Measurements from ENCODE around the gene DISC1.

The DISC1 gene

DNA sequence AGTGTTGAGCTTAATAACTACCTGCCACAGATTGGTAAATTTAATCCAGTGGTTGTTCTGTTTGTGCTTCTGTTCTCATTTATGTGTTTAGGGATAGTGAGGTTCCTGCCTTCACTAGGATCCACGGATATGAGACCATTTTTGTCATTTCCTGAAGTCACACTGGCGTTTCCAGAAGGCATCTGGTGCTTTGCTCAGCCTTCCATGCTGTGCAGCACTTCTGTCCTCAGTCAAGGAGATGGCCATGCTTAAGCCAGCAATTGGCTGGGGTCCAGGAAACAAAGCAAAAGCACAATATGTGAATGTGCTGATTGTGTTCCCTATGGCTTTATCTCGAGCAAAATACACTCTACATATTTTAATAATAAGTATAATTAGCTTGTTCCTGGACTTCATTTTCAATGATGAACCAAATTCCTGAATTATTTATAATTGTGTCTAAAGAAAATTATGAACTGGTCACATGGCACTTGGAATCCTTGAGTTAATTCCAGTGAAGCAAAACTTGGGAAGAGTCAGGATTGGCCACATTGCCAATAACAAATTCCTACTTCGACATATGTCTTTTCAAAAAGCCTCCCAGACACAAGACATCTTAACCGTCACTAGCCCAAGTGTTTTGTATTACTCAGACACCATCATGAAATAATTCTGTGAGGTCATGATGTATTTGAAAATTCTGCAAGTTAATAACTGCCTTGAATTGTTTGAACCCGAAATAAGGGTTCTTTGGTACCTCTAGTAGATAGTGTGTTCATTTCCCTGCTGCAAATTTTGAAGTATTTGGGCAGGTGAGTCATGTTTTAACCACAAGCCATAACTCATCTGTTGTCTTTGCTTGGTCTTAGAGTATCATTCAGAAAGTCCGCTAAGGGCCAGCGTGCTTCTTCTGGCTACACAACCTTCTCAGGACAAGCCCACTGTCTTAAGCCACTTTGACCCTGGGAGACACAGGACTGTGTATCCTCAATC lies 412.4 kb downstream of the DISC1 start:
- H3K27ac ChIP-seq (replicated peaks), result no peak overlapping the region
- H3K27me3 ChIP-seq (ENCODE audit: insufficient read depth, poor library complexity, severe bottlenecking), result no peaks in the 10 kb centered on the region
- DNase-seq (ENCODE audit: low read depth in 1 of 2, low spot score in 1 of 2), result no peak
- no peak for TF ChIP-seq GABPA (IDR thresholded peaks at IDR 0.05; ENCODE audit: low read depth)
- TF ChIP-seq, protein P1, sequence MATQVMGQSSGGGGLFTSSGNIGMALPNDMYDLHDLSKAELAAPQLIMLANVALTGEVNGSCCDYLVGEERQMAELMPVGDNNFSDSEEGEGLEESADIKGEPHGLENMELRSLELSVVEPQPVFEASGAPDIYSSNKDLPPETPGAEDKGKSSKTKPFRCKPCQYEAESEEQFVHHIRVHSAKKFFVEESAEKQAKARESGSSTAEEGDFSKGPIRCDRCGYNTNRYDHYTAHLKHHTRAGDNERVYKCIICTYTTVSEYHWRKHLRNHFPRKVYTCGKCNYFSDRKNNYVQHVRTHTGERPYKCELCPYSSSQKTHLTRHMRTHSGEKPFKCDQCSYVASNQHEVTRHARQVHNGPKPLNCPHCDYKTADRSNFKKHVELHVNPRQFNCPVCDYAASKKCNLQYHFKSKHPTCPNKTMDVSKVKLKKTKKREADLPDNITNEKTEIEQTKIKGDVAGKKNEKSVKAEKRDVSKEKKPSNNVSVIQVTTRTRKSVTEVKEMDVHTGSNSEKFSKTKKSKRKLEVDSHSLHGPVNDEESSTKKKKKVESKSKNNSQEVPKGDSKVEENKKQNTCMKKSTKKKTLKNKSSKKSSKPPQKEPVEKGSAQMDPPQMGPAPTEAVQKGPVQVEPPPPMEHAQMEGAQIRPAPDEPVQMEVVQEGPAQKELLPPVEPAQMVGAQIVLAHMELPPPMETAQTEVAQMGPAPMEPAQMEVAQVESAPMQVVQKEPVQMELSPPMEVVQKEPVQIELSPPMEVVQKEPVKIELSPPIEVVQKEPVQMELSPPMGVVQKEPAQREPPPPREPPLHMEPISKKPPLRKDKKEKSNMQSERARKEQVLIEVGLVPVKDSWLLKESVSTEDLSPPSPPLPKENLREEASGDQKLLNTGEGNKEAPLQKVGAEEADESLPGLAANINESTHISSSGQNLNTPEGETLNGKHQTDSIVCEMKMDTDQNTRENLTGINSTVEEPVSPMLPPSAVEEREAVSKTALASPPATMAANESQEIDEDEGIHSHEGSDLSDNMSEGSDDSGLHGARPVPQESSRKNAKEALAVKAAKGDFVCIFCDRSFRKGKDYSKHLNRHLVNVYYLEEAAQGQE (IDR thresholded peaks at IDR 0.05; ENCODE audit: insufficient replicate concordance, low read depth), result no peak
- no peak overlapping the region for H3K4me3 ChIP-seq (replicated peaks; ENCODE audit: insufficient read depth, low read length)

DNA sequence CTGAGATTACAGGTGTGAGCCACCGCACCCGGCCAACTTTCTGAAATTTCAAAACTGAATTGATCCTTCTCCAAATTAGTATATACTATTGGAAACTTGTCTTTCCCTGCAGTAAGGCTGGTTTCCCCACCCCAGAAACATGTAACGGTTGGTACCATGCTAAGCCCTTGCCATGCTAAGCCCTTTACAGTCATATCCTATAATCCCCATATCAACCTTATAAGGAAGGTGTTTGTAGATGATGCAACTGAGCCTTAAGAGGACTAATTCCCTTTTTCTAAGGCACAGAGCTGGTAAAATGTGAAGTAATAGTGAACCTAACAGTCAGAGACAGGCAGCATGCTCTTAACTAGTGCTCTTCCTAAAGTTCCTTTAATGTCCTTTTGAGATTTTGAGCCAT lies 413.7 kb downstream of the DISC1 start:
- TF ChIP-seq, protein P1 (IDR thresholded peaks at IDR 0.05; ENCODE audit: insufficient replicate concordance, low read depth), result no peak
- TF ChIP-seq SPI1 (IDR thresholded peaks at IDR 0.05; ENCODE audit: borderline replicate concordance, low read depth), result no peak; the same call in 1 of the 2 replicates
- TF ChIP-seq GABPA (IDR thresholded peaks at IDR 0.05; ENCODE audit: low read depth), result no peak
- TF ChIP-seq POLR2AphosphoS5 (IDR thresholded peaks at IDR 0.05; ENCODE audit: low read depth), result no peak
- Histone ChIP-seq H3K4me3 (replicated peaks; ENCODE audit: insufficient read depth, low read length) (no peak overlapping the region), H3K27me3 (ENCODE audit: insufficient read depth, poor library complexity, severe bottlenecking) (no peaks in the 10 kb centered on the region), H3K27ac (replicated peaks) (no peak overlapping the region)
- no peak for DNase-seq (ENCODE audit: low read depth in 1 of 2, low spot score in 1 of 2)

DNA sequence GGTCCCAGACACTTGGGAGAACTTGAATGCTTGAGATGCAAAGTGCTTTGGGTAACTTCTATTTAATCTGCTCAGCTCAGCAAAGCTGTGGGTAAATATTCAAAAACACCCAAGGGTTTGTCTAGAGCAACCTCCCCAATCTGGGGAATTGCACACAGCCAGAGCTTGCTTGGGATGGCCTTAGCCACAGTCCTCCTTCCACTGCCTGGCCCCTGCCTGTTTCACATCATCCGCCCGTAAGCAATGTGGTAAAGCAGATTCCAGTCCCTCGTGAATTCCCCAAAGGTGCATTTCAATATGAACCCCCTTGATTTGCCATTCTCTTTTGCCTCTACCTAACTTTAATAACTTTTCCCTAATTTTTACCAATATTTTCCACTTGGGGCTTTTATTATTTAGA lies 418.1 kb downstream of the DISC1 start:
- no peak for DNase-seq (ENCODE audit: low read depth in 1 of 2, low spot score in 1 of 2)
- no peak overlapping the region for H3K27ac ChIP-seq (replicated peaks)
- TF ChIP-seq POLR2AphosphoS5 (IDR thresholded peaks at IDR 0.05; ENCODE audit: low read depth) (no peak), GABPA (IDR thresholded peaks at IDR 0.05; ENCODE audit: low read depth) (no peak)
- TF ChIP-seq, protein P1 (IDR thresholded peaks at IDR 0.05; ENCODE audit: insufficient replicate concordance, low read depth), result no peak
- H3K4me3 ChIP-seq (replicated peaks; ENCODE audit: insufficient read depth, low read length), result no peak overlapping the region
- H3K27me3 ChIP-seq (ENCODE audit: insufficient read depth, poor library complexity, severe bottlenecking), result no peaks in the 10 kb centered on the region

DNA sequence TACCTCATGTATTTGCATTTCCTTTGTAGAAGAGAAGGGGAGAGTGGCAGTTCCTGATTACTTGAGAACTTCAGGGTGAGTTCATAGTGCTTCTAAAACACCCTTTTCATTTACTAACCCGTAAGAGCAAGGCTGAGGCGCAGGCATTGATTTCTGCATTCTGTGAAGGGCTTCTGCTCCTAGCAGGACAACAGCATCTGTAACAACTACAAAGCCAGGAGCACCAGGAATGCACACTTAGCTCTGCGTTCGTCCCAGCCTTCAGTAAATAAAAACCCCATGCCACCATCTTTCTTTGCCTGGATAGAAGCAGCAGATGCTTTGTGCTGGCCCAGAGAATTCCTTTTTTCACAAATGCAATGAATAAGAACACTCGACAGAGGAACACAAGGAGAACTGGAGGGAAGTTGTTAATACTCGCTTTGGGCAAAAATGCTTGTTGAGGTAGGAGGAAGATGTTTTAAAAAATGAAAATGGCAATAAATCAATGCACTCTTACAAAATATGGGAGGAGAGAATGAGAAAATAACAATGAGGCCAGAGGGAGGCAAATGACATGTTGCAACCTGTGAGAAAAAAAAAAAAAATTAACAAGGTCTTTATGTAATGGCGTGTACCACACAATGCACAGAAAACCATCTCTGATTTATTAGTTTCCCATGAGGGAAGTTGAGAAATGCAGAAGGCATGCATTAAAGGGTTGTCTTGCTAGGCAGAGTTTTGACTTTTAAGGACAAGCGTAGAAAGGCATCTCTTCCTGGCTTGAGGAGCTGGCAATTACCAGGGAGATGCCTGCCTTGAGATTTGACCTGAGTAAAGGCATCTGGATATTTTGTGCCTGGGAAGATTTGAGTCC lies 418.8 kb downstream of the DISC1 start:
- no peaks in the 10 kb centered on the region for H3K27me3 ChIP-seq (ENCODE audit: insufficient read depth, poor library complexity, severe bottlenecking)
- no peak overlapping the region for H3K27ac ChIP-seq (replicated peaks)
- H3K4me3 ChIP-seq (replicated peaks; ENCODE audit: insufficient read depth, low read length), result no peak overlapping the region
- DNase-seq (ENCODE audit: low read depth in 1 of 2, low spot score in 1 of 2), result no peak
- TF ChIP-seq SPI1 (IDR thresholded peaks at IDR 0.05; ENCODE audit: borderline replicate concordance, low read depth) (no peak), POLR2AphosphoS5 (IDR thresholded peaks at IDR 0.05; ENCODE audit: low read depth) (no peak), GABPA (IDR thresholded peaks at IDR 0.05; ENCODE audit: low read depth) (no peak)
- TF ChIP-seq, protein P2, sequence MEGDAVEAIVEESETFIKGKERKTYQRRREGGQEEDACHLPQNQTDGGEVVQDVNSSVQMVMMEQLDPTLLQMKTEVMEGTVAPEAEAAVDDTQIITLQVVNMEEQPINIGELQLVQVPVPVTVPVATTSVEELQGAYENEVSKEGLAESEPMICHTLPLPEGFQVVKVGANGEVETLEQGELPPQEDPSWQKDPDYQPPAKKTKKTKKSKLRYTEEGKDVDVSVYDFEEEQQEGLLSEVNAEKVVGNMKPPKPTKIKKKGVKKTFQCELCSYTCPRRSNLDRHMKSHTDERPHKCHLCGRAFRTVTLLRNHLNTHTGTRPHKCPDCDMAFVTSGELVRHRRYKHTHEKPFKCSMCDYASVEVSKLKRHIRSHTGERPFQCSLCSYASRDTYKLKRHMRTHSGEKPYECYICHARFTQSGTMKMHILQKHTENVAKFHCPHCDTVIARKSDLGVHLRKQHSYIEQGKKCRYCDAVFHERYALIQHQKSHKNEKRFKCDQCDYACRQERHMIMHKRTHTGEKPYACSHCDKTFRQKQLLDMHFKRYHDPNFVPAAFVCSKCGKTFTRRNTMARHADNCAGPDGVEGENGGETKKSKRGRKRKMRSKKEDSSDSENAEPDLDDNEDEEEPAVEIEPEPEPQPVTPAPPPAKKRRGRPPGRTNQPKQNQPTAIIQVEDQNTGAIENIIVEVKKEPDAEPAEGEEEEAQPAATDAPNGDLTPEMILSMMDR (IDR thresholded peaks at IDR 0.05; ENCODE audit: insufficient read depth, low read length), result no peak
- TF ChIP-seq, protein P1 (IDR thresholded peaks at IDR 0.05; ENCODE audit: insufficient replicate concordance, low read depth), result no peak

Data from HL-60 (cell line).